MM.1S (cell line): ENCODE data around the gene FIBCD1.

ENCODE experiments used
- EZH2 ChIP-seq: fragments of 300-600 bp; sonication (generic); optimal IDR thresholded peaks from 2 replicates; pipeline ENCODE3; 2017; ENCODE audit warnings: low read depth, mild to moderate bottlenecking, antibody characterized with exemption, low read length, mixed read lengths
- TF ChIP-seq, protein P1 (sequence below): fragments of 300-600 bp; sonication (generic); IDR thresholded peaks from 2 replicates; pipeline ENCODE4 v1.5.1; 2016; ENCODE audit warnings: antibody characterized with exemption, low read length, mixed read lengths

- no peak for TF ChIP-seq EZH2
- TF ChIP-seq, protein P1, sequence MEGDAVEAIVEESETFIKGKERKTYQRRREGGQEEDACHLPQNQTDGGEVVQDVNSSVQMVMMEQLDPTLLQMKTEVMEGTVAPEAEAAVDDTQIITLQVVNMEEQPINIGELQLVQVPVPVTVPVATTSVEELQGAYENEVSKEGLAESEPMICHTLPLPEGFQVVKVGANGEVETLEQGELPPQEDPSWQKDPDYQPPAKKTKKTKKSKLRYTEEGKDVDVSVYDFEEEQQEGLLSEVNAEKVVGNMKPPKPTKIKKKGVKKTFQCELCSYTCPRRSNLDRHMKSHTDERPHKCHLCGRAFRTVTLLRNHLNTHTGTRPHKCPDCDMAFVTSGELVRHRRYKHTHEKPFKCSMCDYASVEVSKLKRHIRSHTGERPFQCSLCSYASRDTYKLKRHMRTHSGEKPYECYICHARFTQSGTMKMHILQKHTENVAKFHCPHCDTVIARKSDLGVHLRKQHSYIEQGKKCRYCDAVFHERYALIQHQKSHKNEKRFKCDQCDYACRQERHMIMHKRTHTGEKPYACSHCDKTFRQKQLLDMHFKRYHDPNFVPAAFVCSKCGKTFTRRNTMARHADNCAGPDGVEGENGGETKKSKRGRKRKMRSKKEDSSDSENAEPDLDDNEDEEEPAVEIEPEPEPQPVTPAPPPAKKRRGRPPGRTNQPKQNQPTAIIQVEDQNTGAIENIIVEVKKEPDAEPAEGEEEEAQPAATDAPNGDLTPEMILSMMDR, result no peak
Measured at GRCh38 chr9:130933114-130934046, 5.7 kb downstream of the FIBCD1 start.
